D721Med (cell line): ENCODE measurements around the gene SYT9.

ENCODE experiments used
- DNase-seq: peaks from one replicate; pipeline ENCODE4 v3.0.0; 2011; ENCODE audit warnings: low spot score; ENCODE audit not compliant: insufficient read length
- FAIRE-seq: peaks from 2 replicates; lab custom pipeline; 2011; peaks lifted over from hg19 to GRCh38; lab: Jason Lieb, UNC
- TF ChIP-seq, protein P1 (sequence below): IDR thresholded peaks from 2 replicates; pipeline ENCODE4 v1.5.1; 2012; ENCODE audit warnings: mild to moderate bottlenecking, control low read depth; ENCODE audit not compliant: insufficient read depth; ENCODE audit errors: missing control alignments

Gene SYT9

DNA sequence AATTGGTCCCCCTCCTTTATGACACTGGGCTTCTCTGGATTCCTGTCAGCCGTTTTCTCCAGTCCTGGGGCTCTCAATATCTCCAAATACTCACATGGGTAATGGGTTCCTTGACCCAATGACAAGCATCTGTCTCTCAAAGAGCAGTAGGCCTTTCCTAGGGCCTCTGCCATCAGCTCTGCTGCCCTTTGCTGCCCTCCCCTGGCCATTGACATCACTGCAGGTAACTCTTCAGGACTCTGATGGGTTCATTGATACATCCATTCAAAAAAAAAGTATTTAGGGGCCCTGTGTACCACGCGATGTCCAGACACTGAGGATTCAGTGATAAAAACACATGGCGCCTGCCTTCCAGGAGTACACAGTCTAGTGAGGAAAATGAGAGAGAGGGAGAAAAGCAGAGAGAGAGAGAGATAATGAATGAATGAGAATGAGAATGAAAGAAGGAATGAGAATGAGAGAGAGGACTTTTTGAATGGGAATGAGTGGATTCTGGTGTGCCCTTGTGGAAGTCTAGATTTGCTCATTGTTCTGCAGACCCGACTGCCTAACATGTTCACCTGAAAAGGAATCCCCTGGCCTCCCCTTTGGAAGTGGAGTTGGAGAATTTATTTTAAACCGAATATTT lies 191.0 kb downstream of the SYT9 start:
- TF ChIP-seq, protein P1, sequence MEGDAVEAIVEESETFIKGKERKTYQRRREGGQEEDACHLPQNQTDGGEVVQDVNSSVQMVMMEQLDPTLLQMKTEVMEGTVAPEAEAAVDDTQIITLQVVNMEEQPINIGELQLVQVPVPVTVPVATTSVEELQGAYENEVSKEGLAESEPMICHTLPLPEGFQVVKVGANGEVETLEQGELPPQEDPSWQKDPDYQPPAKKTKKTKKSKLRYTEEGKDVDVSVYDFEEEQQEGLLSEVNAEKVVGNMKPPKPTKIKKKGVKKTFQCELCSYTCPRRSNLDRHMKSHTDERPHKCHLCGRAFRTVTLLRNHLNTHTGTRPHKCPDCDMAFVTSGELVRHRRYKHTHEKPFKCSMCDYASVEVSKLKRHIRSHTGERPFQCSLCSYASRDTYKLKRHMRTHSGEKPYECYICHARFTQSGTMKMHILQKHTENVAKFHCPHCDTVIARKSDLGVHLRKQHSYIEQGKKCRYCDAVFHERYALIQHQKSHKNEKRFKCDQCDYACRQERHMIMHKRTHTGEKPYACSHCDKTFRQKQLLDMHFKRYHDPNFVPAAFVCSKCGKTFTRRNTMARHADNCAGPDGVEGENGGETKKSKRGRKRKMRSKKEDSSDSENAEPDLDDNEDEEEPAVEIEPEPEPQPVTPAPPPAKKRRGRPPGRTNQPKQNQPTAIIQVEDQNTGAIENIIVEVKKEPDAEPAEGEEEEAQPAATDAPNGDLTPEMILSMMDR, result peak; percentile 82
- FAIRE-seq (no peak), DNase-seq (peak; percentile 26)

- FAIRE-seq (no peak), DNase-seq (no peak)
- TF ChIP-seq, protein P1, result no peak
Measured at GRCh38 chr11:7444091-7444981, 192.6 kb downstream of the SYT9 start.

DNA sequence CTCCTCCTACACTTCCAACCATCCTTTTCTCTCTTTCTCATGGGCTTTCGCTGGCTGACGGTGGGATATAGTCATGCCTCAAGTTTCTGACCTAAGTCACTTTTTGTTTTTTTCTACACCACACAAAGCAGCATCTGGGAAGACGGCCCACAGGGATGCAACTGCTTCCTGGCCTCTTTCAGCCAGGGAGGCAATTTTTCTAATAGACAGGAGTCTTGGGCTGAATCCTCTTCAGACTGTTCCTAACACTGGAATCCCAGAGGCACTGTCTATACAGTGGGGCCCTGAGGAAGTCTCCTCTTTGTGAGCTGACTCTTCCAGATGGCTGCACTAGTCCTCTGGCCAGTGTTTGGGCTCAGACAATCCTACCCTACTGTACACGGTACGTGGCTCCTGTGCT lies 193.9 kb downstream of the SYT9 start:
- TF ChIP-seq, protein P1, result no peak
- DNase-seq (no peak), FAIRE-seq (no peak)

- TF ChIP-seq, protein P1, result no peak
- DNase-seq (no peak), FAIRE-seq (no peak)
Measured at GRCh38 chr11:7448201-7448600, 196.5 kb downstream of the SYT9 start.

DNA sequence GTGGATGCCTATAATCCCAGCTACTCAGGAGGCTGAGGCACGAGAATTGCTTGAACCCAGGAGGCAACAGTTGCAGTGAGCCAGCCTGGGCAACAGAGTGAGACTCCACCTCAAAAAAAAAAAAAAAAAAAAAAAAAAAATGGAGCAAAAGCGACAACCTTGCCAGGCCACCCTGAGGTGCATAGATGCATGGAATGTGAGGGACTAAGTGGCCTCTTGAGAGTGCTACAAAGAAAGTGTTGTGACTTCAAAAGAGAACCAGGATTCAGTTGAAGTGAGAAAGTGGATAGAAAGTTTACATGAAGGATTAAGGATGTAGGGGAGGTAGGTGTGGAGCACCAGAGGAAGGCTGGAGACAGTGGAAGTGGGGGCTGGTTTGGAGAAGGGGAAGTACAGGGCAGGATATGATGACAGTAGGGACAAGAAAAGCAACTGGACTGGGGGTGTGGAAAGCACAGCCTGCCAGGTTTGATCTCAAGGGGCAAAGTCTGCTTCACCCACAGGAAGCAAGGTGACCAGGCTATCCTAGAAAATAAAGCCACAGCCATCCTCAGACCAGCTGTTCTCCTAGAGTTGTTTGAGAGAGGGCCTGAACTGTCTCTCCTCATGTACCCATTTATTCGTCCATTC lies 197.6 kb downstream of the SYT9 start:
- FAIRE-seq (no peak), DNase-seq (no peak)
- TF ChIP-seq, protein P1, result no peak

DNA sequence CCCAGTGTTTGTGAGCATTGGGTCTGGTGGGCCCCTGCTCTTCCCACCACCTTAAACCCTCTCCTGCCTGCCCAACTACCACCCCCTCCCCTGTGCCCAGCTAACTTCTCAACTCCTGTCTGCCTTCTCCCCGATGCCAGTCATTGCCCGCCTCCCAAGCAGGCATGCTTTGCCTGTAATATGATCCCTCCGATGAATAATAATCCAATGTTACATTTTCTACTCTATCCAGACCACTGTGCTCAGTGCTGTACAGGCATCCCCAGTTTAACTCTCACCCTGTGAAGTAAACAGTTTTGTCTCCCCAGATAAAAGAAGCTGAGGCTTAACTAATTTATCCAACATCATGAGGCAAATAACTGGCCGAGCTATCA lies 198.1 kb downstream of the SYT9 start:
- FAIRE-seq (no peak), DNase-seq (no peak)
- TF ChIP-seq, protein P1, result no peak

- TF ChIP-seq, protein P1, result no peak
- no peak for FAIRE-seq
- DNase-seq, result no peak
Measured at GRCh38 chr11:7450836-7451235, 199.1 kb downstream of the SYT9 start.
